GM19099 (cell line): ENCODE data around the gene DIAPH2.
A peak's percentile ranks its signal among the peaks of the same experiment; 100 is the strongest.

Experiments
- POLR2A ChIP-seq: IDR thresholded peaks from 3 replicates; pipeline ENCODE4 v1.6.1; 2011; ENCODE audit warnings: low read depth; ENCODE audit not compliant: insufficient read length; ENCODE audit errors: extremely low read depth

The DIAPH2 gene

GRCh38 chrX:96684339-96685209 is at the start of gene DIAPH2:
Gene DIAPH2, plus strand, starts transcription at chrX:96684842.
- no peak for TF ChIP-seq POLR2A

- TF ChIP-seq POLR2A = no peak
Measured at GRCh38 chrX:96650023-96650422, 34.6 kb upstream of the DIAPH2 start.

GRCh38 chrX:96655947-96656623 is 28.6 kb upstream of the DIAPH2 start:
- TF ChIP-seq POLR2A = no peak

DNA sequence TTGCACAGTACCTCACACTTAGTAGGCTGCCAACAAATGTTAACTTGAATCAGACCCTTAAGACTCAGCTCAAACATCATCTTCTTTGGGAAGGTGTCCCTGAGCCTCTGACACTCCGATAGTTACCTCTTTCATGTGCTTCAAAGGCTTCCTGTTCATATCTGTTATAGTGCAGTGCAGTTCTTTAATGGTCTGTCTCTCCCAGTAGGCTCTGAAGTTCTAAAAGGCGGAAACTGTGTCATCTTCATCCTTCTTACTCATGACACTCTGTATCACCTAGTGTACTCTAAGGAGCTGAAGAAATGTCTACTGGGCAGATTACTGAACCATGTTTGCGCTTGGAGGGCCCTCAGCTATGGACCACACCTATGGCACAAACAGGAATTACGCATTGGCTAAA is 2.1 kb upstream of the DIAPH2 start:
- no peak for TF ChIP-seq POLR2A

GRCh38 chrX:96683997-96684338 is 674 bp upstream of the DIAPH2 start:
- no peak for TF ChIP-seq POLR2A

DNA sequence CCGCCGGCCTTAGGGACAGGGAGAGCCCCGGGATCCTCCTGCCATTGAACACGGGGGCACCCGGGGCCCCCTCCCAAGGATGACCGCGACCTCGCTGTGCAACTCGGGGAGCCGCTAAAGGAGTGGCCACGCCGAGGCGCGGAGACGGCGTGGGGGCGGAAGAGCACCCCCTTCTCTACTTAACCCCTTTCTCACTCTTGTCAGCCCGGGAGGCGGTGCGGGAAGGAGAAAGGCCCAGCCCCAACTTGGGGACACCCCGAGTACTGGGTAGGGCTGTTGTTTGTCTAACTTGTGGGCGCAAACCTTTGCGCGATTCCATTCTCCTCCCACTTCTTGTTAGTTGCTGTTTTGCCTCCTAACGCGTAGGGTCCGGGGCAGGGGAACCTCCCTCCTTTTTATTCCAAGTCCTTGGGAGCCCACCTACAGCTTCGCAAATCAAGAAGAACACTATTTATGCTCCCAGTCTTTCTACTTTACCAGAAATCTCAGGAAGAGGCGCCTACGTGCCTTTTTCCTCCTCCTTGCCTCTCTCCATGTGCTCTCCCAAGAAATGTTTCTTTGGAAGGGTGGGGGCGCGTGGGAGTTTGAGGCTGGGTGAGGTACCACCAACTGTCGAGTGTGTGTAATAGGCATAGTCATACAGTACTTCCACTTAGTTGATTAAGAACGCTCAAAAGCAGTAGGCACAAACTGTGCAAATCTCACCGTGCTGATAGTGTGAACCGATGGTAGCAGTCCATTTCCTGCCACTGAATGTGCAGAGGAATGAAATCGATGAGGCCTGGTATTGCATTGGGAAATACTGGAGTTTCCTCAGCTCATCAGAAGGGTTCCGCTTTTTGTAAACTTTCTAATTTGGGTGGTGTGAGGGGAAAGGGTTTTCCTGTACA is 813 bp downstream of the DIAPH2 start:
- TF ChIP-seq POLR2A = peak; percentile 32

GRCh38 chrX:96687776-96688175 is 3.1 kb downstream of the DIAPH2 start:
- no peak for TF ChIP-seq POLR2A

- TF ChIP-seq POLR2A = no peak
Measured at GRCh38 chrX:96688789-96689188, 4.1 kb downstream of the DIAPH2 start.

DNA sequence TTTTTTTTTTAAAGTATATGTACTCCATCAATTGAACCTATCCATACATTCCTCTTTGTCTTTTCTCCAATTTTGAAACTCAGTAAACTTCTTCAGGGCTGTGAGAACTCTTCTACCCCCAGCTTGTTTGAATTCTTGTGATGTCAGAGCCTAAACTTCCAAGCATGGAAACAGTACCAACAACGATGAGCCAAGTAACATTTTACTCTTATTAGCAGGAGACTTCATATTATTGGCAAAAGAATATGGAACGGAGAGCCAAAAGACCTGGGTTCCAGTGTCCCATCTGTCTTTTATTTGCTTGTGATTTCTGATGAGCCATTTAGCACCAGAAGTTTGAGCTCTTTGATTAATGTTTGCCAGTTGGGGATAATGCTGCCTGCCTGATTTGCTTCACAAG is 5.3 kb downstream of the DIAPH2 start:
- no peak for TF ChIP-seq POLR2A

- TF ChIP-seq POLR2A = no peak
Measured at GRCh38 chrX:96692454-96692853, 7.8 kb downstream of the DIAPH2 start.

GRCh38 chrX:96692890-96693289 is 8.2 kb downstream of the DIAPH2 start:
- TF ChIP-seq POLR2A = no peak

- TF ChIP-seq POLR2A = no peak
Measured at GRCh38 chrX:96693407-96693806, 8.8 kb downstream of the DIAPH2 start.

DNA sequence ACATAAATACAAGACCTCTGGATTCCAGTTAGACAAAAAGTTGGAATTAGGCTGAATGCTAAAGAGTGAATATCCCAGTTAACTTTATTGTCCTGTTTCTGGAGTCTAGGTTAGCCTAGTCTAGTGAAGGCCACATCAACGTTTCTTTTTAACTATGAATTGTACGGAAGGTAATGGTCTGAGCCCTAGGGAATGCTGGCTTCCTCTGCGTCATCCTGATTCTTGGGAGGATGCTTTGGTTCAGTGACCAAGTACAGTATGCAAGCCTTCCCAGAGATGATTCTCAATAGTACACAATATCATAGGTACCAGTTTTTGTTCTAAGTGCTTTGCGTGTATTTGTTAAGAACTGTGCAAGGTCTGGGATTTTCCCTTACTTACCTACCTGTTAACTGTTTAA is 11.8 kb downstream of the DIAPH2 start:
- TF ChIP-seq POLR2A = no peak

GRCh38 chrX:96700625-96701024 is 16.0 kb downstream of the DIAPH2 start:
- TF ChIP-seq POLR2A = no peak

GRCh38 chrX:96703379-96703778 is 18.7 kb downstream of the DIAPH2 start:
- TF ChIP-seq POLR2A = no peak
